Rectal smooth muscle tissue (tissue), 1 donor: ENCODE measurements around the gene CDRT4.

Experiments
- H3K27ac ChIP-seq: one replicate; pipeline ENCODE4 v1.7.0; 2013; ENCODE audit warnings: low read depth, low read length, inconsistent platforms
- H3K27me3 ChIP-seq: one replicate; pipeline ENCODE4 v1.7.0; 2013; ENCODE audit warnings: low read length; ENCODE audit not compliant: control insufficient read depth, insufficient read depth
- H3K36me3 ChIP-seq: one replicate; pipeline ENCODE4 v1.7.0; 2013; ENCODE audit warnings: low read length; ENCODE audit not compliant: control insufficient read depth, insufficient read depth
- H3K4me1 ChIP-seq: one replicate; pipeline ENCODE4 v1.7.0; 2013; ENCODE audit warnings: low read length; ENCODE audit not compliant: control insufficient read depth, insufficient read depth
- H3K4me3 ChIP-seq: one replicate; pipeline ENCODE4 v1.7.0; 2013; ENCODE audit warnings: low read length
- H3K9ac ChIP-seq: one replicate; pipeline ENCODE4 v1.7.0; 2013; ENCODE audit warnings: low read length

Gene CDRT4

GRCh38 chr17:15488557-15488956 lies 21.1 kb upstream of the CDRT4 start:
- Histone ChIP-seq H3K27me3 (no peaks in the 10 kb centered on the region), H3K27ac (no peak overlapping the region), H3K36me3 (no peaks in the 10 kb centered on the region), H3K9ac (no peak overlapping the region), H3K4me1 (no peaks in the 10 kb centered on the region), H3K4me3 (no peak overlapping the region)

GRCh38 chr17:15485045-15485444 lies 17.6 kb upstream of the CDRT4 start:
- Histone ChIP-seq H3K4me1 (no peaks in the 10 kb centered on the region), H3K4me3 (no peak overlapping the region), H3K9ac (no peak overlapping the region), H3K27me3 (no peaks in the 10 kb centered on the region), H3K27ac (no peak overlapping the region), H3K36me3 (no peaks in the 10 kb centered on the region)

- Histone ChIP-seq H3K36me3 (no peaks in the 10 kb centered on the region), H3K27me3 (no peaks in the 10 kb centered on the region), H3K9ac (no peak overlapping the region), H3K4me3 (no peak overlapping the region), H3K4me1 (no peaks in the 10 kb centered on the region), H3K27ac (no peak overlapping the region)
These were observed 16.0 kb upstream of the CDRT4 start for GRCh38 chr17:15483431-15483830.

GRCh38 chr17:15482476-15482875 lies 15.1 kb upstream of the CDRT4 start:
- Histone ChIP-seq H3K27ac (no peak overlapping the region), H3K27me3 (no peaks in the 10 kb centered on the region), H3K4me1 (no peaks in the 10 kb centered on the region), H3K9ac (no peak overlapping the region), H3K4me3 (no peak overlapping the region), H3K36me3 (no peaks in the 10 kb centered on the region)

- H3K4me3 ChIP-seq, result no peak overlapping the region
- no peaks in the 10 kb centered on the region for H3K4me1 ChIP-seq
- H3K27ac ChIP-seq, result no peak overlapping the region
- H3K9ac ChIP-seq, result no peak overlapping the region
- H3K27me3 ChIP-seq, result no peaks in the 10 kb centered on the region
- no peaks in the 10 kb centered on the region for H3K36me3 ChIP-seq
These were observed 14.1 kb upstream of the CDRT4 start for GRCh38 chr17:15481481-15481880.

GRCh38 chr17:15480204-15480603 lies 12.8 kb upstream of the CDRT4 start:
- Histone ChIP-seq H3K27me3 (no peaks in the 10 kb centered on the region), H3K4me1 (no peaks in the 10 kb centered on the region), H3K27ac (no peak overlapping the region), H3K9ac (no peak overlapping the region), H3K36me3 (no peaks in the 10 kb centered on the region), H3K4me3 (no peak overlapping the region)

GRCh38 chr17:15479703-15480102 lies 12.3 kb upstream of the CDRT4 start:
- Histone ChIP-seq H3K4me3 (no peak overlapping the region), H3K27me3 (no peaks in the 10 kb centered on the region), H3K9ac (no peak overlapping the region), H3K27ac (no peak overlapping the region), H3K4me1 (no peaks in the 10 kb centered on the region), H3K36me3 (no peaks in the 10 kb centered on the region)

GRCh38 chr17:15478845-15479244 lies 11.4 kb upstream of the CDRT4 start:
- H3K27me3 ChIP-seq, result no peaks in the 10 kb centered on the region
- H3K4me3 ChIP-seq, result no peak overlapping the region
- H3K36me3 ChIP-seq, result no peaks in the 10 kb centered on the region
- no peaks in the 10 kb centered on the region for H3K4me1 ChIP-seq
- no peak overlapping the region for H3K27ac ChIP-seq
- H3K9ac ChIP-seq, result no peak overlapping the region

GRCh38 chr17:15475631-15476354 lies 8.4 kb upstream of the CDRT4 start:
- H3K4me3 ChIP-seq, result no peak overlapping the region
- H3K27ac ChIP-seq, result peak overlapping the region; percentile 52
- no peaks in the 10 kb centered on the region for H3K4me1 ChIP-seq

GRCh38 chr17:15472891-15473290 lies 5.5 kb upstream of the CDRT4 start:
- Histone ChIP-seq H3K27me3 (no peaks in the 10 kb centered on the region), H3K4me1 (peaks cover 3% of the 10 kb centered on the region), H3K36me3 (no peaks in the 10 kb centered on the region), H3K27ac (no peak overlapping the region), H3K9ac (no peak overlapping the region), H3K4me3 (no peak overlapping the region)

More at GRCh38 chr17:15475631-15476354, 8.4 kb upstream of the CDRT4 start:
- no peaks in the 10 kb centered on the region for H3K36me3 ChIP-seq
- H3K27me3 ChIP-seq, result no peaks in the 10 kb centered on the region
- H3K9ac ChIP-seq, result no peak overlapping the region

GRCh38 chr17:15470536-15470935 lies 3.1 kb upstream of the CDRT4 start:
- no peaks in the 10 kb centered on the region for H3K36me3 ChIP-seq
- no peak overlapping the region for H3K27ac ChIP-seq
- H3K9ac ChIP-seq, result no peak overlapping the region
- peaks cover 6% of the 10 kb centered on the region for H3K4me1 ChIP-seq
- no peak overlapping the region for H3K4me3 ChIP-seq
- H3K27me3 ChIP-seq, result no peaks in the 10 kb centered on the region

- Histone ChIP-seq H3K36me3 (no peaks in the 10 kb centered on the region), H3K27ac (no peak overlapping the region), H3K4me1 (peaks cover 6% of the 10 kb centered on the region), H3K4me3 (no peak overlapping the region), H3K27me3 (no peaks in the 10 kb centered on the region), H3K9ac (no peak overlapping the region)
These were observed 1.8 kb upstream of the CDRT4 start for GRCh38 chr17:15469260-15469659.

- peaks cover 12% of the 10 kb centered on the region for H3K4me1 ChIP-seq
- H3K4me3 ChIP-seq, result no peak overlapping the region
- no peaks in the 10 kb centered on the region for H3K27me3 ChIP-seq
- no peaks in the 10 kb centered on the region for H3K36me3 ChIP-seq
- peak overlapping the region; percentile 26 for H3K27ac ChIP-seq
- H3K9ac ChIP-seq, result no peak overlapping the region
These were observed 705 bp upstream of the CDRT4 start for GRCh38 chr17:15468126-15468525.
